CD8-positive, alpha-beta memory T cell (primary cell): ENCODE measurements around the gene GLO1. TPM values are rescaled to one million over a fixed set of nuclear protein-coding genes. Genes with fewer than 3 reads are reported as not detected.
A peak's percentile ranks its signal among the peaks of the same experiment; 100 is the strongest.

ENCODE experiments used
- CTCF ChIA-PET: fragments of 350-600 bp; sonication (Branson Sonifier 250); formaldehyde crosslinking; loops from one replicate; lab custom pipeline; 2021; ENCODE audit warnings: antibody characterized with exemption; lab: Charles Lee
- POLR2A ChIA-PET: fragments of 350-600 bp; sonication (Branson Sonifier 250); formaldehyde crosslinking; loops from one replicate; lab custom pipeline; 2021; ENCODE audit warnings: antibody characterized with exemption; lab: Charles Lee
- DNase-seq, 5 donors: peaks; one replicate each; pipeline versions ENCODE4 v3.0.0 to v3.0.0-alpha.2; 2020 to 2022; ENCODE audit warnings: mixed read lengths in 1 of 5
- H3K27ac ChIP-seq: one replicate; pipeline ENCODE4 v1.7.0; 2013; ENCODE audit warnings: low read depth, mild to moderate bottlenecking, low read length, moderate library complexity
- H3K27me3 ChIP-seq: 2 replicates; pipeline ENCODE4 v1.7.0; 2013; ENCODE audit warnings: low read length, mild to moderate bottlenecking; ENCODE audit not compliant: insufficient read depth, poor library complexity, severe bottlenecking
- H3K36me3 ChIP-seq: 2 replicates; pipeline ENCODE4 v1.7.0; 2013; ENCODE audit warnings: mild to moderate bottlenecking, low read length, moderate library complexity; ENCODE audit not compliant: insufficient read depth
- H3K4me1 ChIP-seq: 2 replicates; pipeline ENCODE4 v1.7.0; 2013; ENCODE audit warnings: mild to moderate bottlenecking, low read length, moderate library complexity; ENCODE audit not compliant: insufficient read depth
- H3K4me3 ChIP-seq: 2 replicates; pipeline ENCODE4 v1.7.0; 2013; ENCODE audit warnings: mild to moderate bottlenecking, low read length
- H3K9me3 ChIP-seq: 2 replicates; pipeline ENCODE4 v1.7.0; 2013; ENCODE audit warnings: mild to moderate bottlenecking, low read length
- H3K27ac Mint-ChIP-seq, 8 donors: one replicate each; pipeline ENCODE4 v1.8.0; 2020 to 2021; ENCODE audit warnings: mixed read lengths in 8 of 8, mild to moderate bottlenecking in 6 of 8, inconsistent platforms in 3 of 8, moderate library complexity in 3 of 8
- H3K27me3 Mint-ChIP-seq, 2 donors: one replicate each; pipeline ENCODE4 v1.8.0; 2020 to 2021; ENCODE audit warnings: mixed read lengths in 2 of 2, mild to moderate bottlenecking in 1 of 2, moderate library complexity in 1 of 2
- H3K36me3 Mint-ChIP-seq, 3 donors: one replicate each; pipeline ENCODE4 v1.8.0; 2020 to 2021; ENCODE audit warnings: mixed read lengths in 3 of 3, inconsistent platforms in 1 of 3, mild to moderate bottlenecking in 1 of 3
- H3K4me1 Mint-ChIP-seq, 3 donors: one replicate each; pipeline ENCODE4 v1.8.0; 2020 to 2021; ENCODE audit warnings: mixed read lengths in 3 of 3, inconsistent platforms in 1 of 3, mild to moderate bottlenecking in 1 of 3
- H3K4me3 Mint-ChIP-seq, 7 donors: one replicate each; pipeline ENCODE4 v1.8.0; 2020 to 2021; ENCODE audit warnings: mixed read lengths in 7 of 7, mild to moderate bottlenecking in 6 of 7, moderate library complexity in 4 of 7, inconsistent platforms in 2 of 7
- H3K9me3 Mint-ChIP-seq, 5 donors: one replicate each; pipeline ENCODE4 v1.8.0; 2020 to 2022; ENCODE audit warnings: mixed read lengths in 5 of 5, mild to moderate bottlenecking in 3 of 5, moderate library complexity in 2 of 5, inconsistent platforms in 1 of 5
- polyA plus RNA-seq: library from polyadenylated mRNA; unstranded; fragments of 300-500 nt; fragmentation: Illumina TruSeq; gene quantifications from one replicate; pipeline ENCODE4 v1.2.3, GENCODE V29; 2021
- total RNA-seq, 2 experiments: library from RNA; stranded (reverse); gene quantifications; one replicate each; pipeline ENCODE4 v1.2.3, GENCODE V29; 2021

The GLO1 gene
- total and polyA plus RNA-seq, 3 experiments from 2014 or later: 98.9 to 157 (median 153) TPM

DNA sequence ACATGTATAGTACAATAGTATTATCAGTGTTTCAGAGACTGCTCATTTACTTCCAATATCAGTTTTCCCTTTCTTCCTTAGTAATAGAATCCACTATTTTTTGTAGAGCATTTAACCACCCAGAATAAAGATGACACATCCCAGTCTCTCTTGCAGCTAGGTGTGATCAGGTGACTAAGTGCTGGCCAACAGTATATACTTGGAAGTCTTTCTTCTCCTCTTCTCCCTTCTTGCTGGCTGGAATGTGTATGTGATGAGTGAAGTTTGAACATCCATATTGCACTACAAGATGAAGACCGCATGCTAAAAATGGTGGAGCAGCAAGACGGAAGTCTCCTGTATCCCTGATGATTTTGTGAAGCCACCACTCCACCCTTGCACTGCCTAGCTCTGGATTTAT lies 48.7 kb downstream of the GLO1 start:
- Histone ChIP-seq H3K36me3 (no peaks in the 10 kb centered on the region), H3K27me3 (no peaks in the 10 kb centered on the region), H3K4me3 (no peak overlapping the region), H3K27ac (no peak overlapping the region), H3K4me1 (no peaks in the 10 kb centered on the region), H3K9me3 (no peaks in the 10 kb centered on the region)
- ChIA-PET POLR2A (no interaction called here), CTCF (interaction anchor here (0.8 kb wide), 1 partner anchor 14 kb away, joined by 4 read pairs; the partner anchor contains the start of gene BTBD9)
- no peak overlapping the region for H3K27ac Mint-ChIP-seq
- H3K36me3 Mint-ChIP-seq: peaks cover 4 to 24% (median 8%) of the 10 kb centered on the region in 3 donors
- no peaks in the 10 kb centered on the region for H3K4me1 Mint-ChIP-seq
- no peaks in the 10 kb centered on the region for H3K27me3 Mint-ChIP-seq
- DNase-seq: no peak
- H3K4me3 Mint-ChIP-seq: no peak overlapping the region
- no peaks in the 10 kb centered on the region for H3K9me3 Mint-ChIP-seq

DNA sequence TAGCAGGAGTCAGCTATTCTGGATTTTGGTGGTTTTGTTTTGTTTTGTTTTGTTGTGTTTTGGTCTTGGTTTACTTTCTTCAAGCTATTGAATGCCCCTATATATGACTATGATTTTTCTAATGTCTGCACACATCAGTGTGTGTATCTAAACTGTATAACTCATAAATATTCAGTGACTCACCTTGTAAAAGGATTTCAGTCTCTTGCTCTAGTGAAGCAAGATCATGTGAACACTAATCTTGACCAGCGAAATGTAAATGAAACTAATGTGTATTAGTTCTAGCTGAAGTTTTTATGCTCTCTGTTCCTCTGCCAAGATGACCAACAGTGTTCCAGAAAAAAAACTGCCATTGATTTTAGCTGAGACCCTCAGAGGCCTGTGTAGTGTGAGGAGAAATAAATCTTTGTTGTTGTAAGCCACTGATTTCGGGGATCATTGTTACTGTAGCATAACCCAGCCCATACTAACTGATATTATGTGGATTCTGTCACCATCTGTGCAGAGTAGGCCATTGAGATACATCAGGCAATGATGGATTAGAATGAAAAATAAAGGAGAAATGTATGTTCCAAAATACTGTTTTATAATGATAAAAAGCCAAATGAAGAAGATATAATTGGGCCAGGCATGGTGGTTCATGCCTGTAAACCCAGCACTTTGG lies 51.7 kb downstream of the GLO1 start:
- Histone ChIP-seq H3K4me3 (no peak overlapping the region), H3K36me3 (no peaks in the 10 kb centered on the region), H3K27ac (no peak overlapping the region), H3K27me3 (no peaks in the 10 kb centered on the region), H3K4me1 (no peaks in the 10 kb centered on the region), H3K9me3 (no peaks in the 10 kb centered on the region)
- Mint-ChIP-seq H3K36me3 (peaks cover 4 to 21% (median 11%) of the 10 kb centered on the region in 3 donors), H3K4me1 (peaks cover 0 to 1% (median 0%) of the 10 kb centered on the region in 3 donors), H3K9me3 (no peaks in the 10 kb centered on the region), H3K27me3 (no peaks in the 10 kb centered on the region), H3K4me3 (no peak overlapping the region), H3K27ac (no peak overlapping the region)
- CTCF ChIA-PET: no interaction called here
- no peak for DNase-seq
- POLR2A ChIA-PET: no interaction called here

DNA sequence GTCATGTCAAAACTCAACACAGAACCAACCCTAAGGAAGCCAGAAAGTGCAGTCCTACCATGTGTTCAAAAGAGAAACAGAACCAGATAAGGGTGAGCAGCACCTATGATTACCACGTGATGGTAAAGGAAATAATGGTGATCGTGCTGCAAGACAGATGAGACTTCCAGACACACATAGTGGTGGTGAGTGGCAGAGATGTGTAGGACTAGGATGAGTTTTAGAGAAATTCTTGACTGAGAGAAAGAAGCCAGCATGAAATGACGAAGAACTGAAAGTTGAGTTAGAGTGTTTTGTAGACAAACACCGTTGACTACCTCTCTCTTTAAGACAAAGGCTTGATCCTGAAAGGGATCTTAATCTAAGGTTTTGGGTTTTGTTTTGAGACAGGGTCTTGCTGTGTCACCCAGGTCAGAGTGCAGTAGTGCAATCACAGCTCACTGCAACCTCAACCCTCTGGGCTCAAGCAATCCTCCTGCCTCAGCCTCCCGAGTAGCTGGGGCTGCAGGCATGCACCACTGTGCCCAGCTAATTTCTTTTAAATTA lies 52.7 kb downstream of the GLO1 start:
- POLR2A ChIA-PET: no interaction called here

DNA sequence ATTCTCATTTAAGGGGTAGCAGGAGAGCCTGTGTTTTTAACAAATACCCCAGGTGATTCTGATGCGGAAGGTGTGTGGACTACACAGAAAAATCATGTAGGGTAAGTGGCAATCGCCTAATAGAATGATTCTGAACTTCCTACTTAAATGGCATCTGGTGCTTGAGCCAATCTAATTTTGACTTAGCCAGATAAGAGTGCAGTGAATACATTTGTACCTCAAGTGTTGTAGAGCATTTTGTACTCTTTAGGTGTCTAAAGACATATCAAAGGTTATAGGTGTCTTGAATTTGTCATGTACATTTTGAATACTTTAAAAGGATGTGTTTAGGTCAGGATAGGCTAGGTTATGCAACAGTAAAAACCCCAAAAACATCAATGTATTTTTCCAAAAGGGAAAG lies 53.2 kb downstream of the GLO1 start:
- Histone ChIP-seq H3K36me3 (no peaks in the 10 kb centered on the region), H3K4me3 (no peak overlapping the region), H3K27ac (no peak overlapping the region), H3K27me3 (no peaks in the 10 kb centered on the region), H3K4me1 (no peaks in the 10 kb centered on the region), H3K9me3 (no peaks in the 10 kb centered on the region)
- Mint-ChIP-seq H3K27me3 (no peaks in the 10 kb centered on the region), H3K4me1 (peaks cover 0 to 1% (median under 1%) of the 10 kb centered on the region in 3 donors), H3K9me3 (no peaks in the 10 kb centered on the region), H3K36me3 (peaks cover 4 to 21% (median 13%) of the 10 kb centered on the region in 3 donors), H3K4me3 (no peak overlapping the region), H3K27ac (no peak overlapping the region)
- POLR2A ChIA-PET: no interaction called here
- no peak for DNase-seq
- CTCF ChIA-PET: no interaction called here

More for the DNA sequence above, 52.7 kb downstream of the GLO1 start:
- Histone ChIP-seq H3K27me3 (no peaks in the 10 kb centered on the region), H3K9me3 (no peaks in the 10 kb centered on the region), H3K36me3 (no peaks in the 10 kb centered on the region), H3K4me1 (no peaks in the 10 kb centered on the region), H3K4me3 (no peak overlapping the region), H3K27ac (no peak overlapping the region)
- Mint-ChIP-seq H3K36me3 (peaks cover 4 to 21% (median 13%) of the 10 kb centered on the region in 3 donors), H3K4me3 (peak overlapping the region in 1 of 7 donors; percentile 2), H3K27me3 (no peaks in the 10 kb centered on the region), H3K9me3 (no peaks in the 10 kb centered on the region), H3K4me1 (peaks cover 0 to 1% (median 0%) of the 10 kb centered on the region in 3 donors), H3K27ac (no peak overlapping the region)
- CTCF ChIA-PET: no interaction called here
- no peak for DNase-seq

DNA sequence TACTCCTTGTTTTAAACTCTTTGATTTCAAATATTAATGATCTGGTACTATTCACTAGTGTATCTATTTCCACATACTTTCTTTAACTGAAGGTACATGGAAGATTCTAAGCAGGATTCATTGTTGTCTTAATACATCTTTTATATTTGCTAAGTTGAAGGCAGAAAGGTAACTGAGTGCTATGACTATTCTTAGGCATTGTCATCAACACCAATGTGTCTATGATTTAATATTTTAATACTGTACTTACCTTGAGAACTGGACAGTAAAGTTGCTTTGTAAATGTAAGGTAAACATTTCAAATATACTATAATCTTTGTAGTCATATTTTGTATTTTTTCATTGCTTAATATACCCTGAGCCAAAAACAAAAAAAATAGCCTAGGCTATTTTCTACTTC lies 54.3 kb downstream of the GLO1 start:
- Histone ChIP-seq H3K4me3 (no peak overlapping the region), H3K27me3 (no peaks in the 10 kb centered on the region), H3K36me3 (no peaks in the 10 kb centered on the region), H3K4me1 (no peaks in the 10 kb centered on the region), H3K9me3 (no peaks in the 10 kb centered on the region), H3K27ac (no peak overlapping the region)
- POLR2A ChIA-PET: no interaction called here
- Mint-ChIP-seq H3K4me3 (no peak overlapping the region), H3K27me3 (no peaks in the 10 kb centered on the region), H3K9me3 (no peaks in the 10 kb centered on the region), H3K36me3 (peaks cover 4 to 14% (median 13%) of the 10 kb centered on the region in 3 donors), H3K4me1 (peaks cover 0 to 4% (median 1%) of the 10 kb centered on the region in 3 donors), H3K27ac (no peak overlapping the region)
- CTCF ChIA-PET: no interaction called here
- no peak for DNase-seq

DNA sequence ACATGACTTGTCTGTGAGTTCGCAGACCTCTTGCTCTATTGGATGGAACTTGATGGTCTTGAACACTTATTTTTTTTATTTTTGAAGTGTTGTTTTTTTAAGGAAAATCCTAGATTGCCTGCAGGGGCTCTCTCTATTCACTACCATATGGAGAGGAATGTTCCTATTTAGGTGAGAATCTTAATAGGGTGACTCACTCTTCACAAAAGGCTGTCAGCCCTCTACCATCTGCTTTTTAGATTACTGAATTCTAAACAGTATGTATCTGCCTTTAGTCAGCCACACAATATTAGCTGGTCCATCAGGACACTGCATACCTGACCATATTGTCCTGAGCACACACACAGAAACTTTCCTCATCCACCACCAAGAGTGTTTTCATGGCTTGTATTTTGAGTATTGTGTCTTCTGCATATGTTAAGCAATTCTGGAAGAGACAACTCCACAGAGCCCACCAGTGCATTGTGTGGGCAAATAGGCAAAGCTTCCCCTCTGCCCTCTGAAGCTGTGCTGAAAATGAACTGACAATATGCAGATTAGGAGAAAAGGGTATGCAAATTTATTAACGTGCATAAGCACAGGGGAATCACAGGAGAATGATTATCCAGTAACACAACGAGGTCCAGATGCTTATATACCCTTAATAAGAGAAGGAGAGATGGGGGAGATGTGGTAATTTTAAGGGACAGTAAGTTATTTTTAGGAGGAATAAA lies 56.6 kb downstream of the GLO1 start:
- Histone ChIP-seq H3K4me1 (peaks cover 5% of the 10 kb centered on the region), H3K36me3 (no peaks in the 10 kb centered on the region), H3K4me3 (no peak overlapping the region), H3K27ac (no peak overlapping the region), H3K27me3 (no peaks in the 10 kb centered on the region), H3K9me3 (no peaks in the 10 kb centered on the region)
- POLR2A ChIA-PET: no interaction called here
- Mint-ChIP-seq H3K27ac (no peak overlapping the region), H3K36me3 (peaks cover 3 to 13% (median 11%) of the 10 kb centered on the region in 3 donors), H3K9me3 (no peaks in the 10 kb centered on the region), H3K27me3 (no peaks in the 10 kb centered on the region), H3K4me3 (no peak overlapping the region), H3K4me1 (peaks cover 1 to 14% (median 6%) of the 10 kb centered on the region in 3 donors)
- no peak for DNase-seq
- CTCF ChIA-PET: no interaction called here

DNA sequence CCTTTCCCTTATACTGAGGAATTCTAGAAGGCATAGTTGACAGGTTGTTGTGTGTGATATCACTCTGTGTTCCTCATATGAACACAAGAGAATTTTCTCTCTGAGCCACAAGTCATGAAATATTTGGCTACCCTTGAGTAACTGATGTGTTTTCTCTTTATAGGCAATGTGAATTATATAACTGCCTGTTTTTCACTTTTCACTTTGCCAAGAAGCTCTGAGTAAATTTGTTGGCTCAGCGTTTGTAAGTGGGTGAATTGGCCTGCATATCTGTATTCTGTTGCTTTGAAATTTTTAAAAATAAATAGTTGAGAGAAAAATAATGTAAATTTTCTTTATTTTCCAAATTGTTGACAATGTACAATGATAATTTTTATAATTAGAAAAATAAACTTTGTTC lies 58.0 kb downstream of the GLO1 start:
- H3K36me3 ChIP-seq: no peaks in the 10 kb centered on the region
- H3K9me3 Mint-ChIP-seq: no peaks in the 10 kb centered on the region
- H3K27me3 ChIP-seq: no peaks in the 10 kb centered on the region
- POLR2A ChIA-PET: no interaction called here
- H3K27ac ChIP-seq: no peak overlapping the region
- H3K4me3 Mint-ChIP-seq: no peak overlapping the region
- no peaks in the 10 kb centered on the region for H3K9me3 ChIP-seq
- CTCF ChIA-PET: no interaction called here
- no peaks in the 10 kb centered on the region for H3K27me3 Mint-ChIP-seq
- H3K27ac Mint-ChIP-seq: no peak overlapping the region
- H3K36me3 Mint-ChIP-seq: peaks cover 0 to 8% (median 8%) of the 10 kb centered on the region in 3 donors
- DNase-seq: no peak
- peaks cover 11 to 27% (median 20%) of the 10 kb centered on the region in 3 donors for H3K4me1 Mint-ChIP-seq
- peaks cover 16% of the 10 kb centered on the region for H3K4me1 ChIP-seq
- no peak overlapping the region for H3K4me3 ChIP-seq
